Activated CD4-positive, alpha-beta T cell treated with anti-CD3 and anti-CD28 coated beads, Interleukin-2, amount 10 ng/mL, durations not matched to agents 7 days and 5 days (primary cell): ENCODE data around the gene P2RX3. TPM values are rescaled to one million over a fixed set of nuclear protein-coding genes. Genes with fewer than 3 reads are reported as not detected.
"Not testable (repeated sequence)": the region's sequence is repeated elsewhere in the genome, so short reads cannot be mapped to it uniquely, and the experiment has no call there.

ENCODE experiments used
- CTCF ChIA-PET: fragments of 350-600 bp; sonication (Branson Sonifier 250); formaldehyde crosslinking; loops from one replicate; lab custom pipeline; 2021; ENCODE audit warnings: antibody characterized with exemption; lab: Charles Lee
- POLR2A ChIA-PET: fragments of 350-600 bp; sonication (Branson Sonifier 250); formaldehyde crosslinking; loops from one replicate; lab custom pipeline; 2021; ENCODE audit warnings: antibody characterized with exemption; lab: Charles Lee
- DNase-seq: peaks from one replicate; pipeline ENCODE4 v3.0.0-alpha.2; 2020
- H3K27ac Mint-ChIP-seq: one replicate; pipeline ENCODE4 v1.8.0; 2021; ENCODE audit warnings: mild to moderate bottlenecking, moderate library complexity, mixed read lengths
- H3K27me3 Mint-ChIP-seq: one replicate; pipeline ENCODE4 v1.8.0; 2021; ENCODE audit warnings: mixed read lengths
- H3K36me3 Mint-ChIP-seq: one replicate; pipeline ENCODE4 v1.8.0; 2021; ENCODE audit warnings: low read depth, mixed read lengths
- H3K4me1 Mint-ChIP-seq: one replicate; pipeline ENCODE4 v1.8.0; 2021; ENCODE audit warnings: mixed read lengths
- H3K4me3 Mint-ChIP-seq: one replicate; pipeline ENCODE4 v1.8.0; 2021; ENCODE audit warnings: mild to moderate bottlenecking, moderate library complexity, mixed read lengths
- H3K9me3 Mint-ChIP-seq: one replicate; pipeline ENCODE4 v1.8.0; 2021; ENCODE audit warnings: mixed read lengths
- total RNA-seq, 2 experiments: library from RNA; stranded (reverse); gene quantifications; one replicate each; pipeline ENCODE4 v1.2.3, GENCODE V29; 2021

The P2RX3 gene
- total RNA-seq, 2 experiments from 2014 or later: not detected

DNA sequence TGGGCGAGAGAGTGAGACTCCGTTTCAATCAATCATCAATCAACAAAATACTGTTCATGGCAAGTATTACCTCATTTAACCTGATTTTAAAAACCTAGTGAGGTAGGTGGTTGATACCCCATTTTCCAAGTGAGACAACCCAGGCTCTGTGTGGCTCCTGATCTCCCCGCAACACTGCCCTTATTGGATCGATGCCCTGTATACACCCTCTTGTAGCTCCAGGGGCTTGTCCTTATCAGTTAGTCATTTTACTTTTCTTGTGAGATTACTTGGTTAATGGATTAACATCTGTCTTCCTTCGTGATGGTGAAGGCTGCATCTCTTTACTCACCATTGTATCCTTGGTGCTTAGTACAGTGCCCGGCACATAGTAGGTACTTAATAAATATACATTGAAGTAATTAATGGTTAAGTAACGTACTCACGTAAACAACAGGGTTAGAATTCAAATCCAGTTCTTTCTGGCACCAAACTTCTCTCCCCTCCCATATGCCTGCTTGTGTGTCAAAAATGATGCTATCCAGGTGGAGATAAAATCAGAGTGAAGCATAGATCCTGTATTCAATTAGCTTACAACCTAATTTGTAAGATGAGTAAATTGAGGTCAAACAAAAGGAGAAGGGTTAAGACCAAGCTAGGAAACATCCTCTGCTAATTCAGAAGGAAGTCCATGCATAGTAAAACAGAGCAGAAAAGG lies 54.1 kb downstream of the P2RX3 start:
- no peak overlapping the region for H3K4me3 Mint-ChIP-seq
- H3K9me3 Mint-ChIP-seq: no peaks in the 10 kb centered on the region
- DNase-seq: no peak
- H3K27me3 Mint-ChIP-seq: no peaks in the 10 kb centered on the region
- H3K27ac Mint-ChIP-seq: no peak overlapping the region
- no peaks in the 10 kb centered on the region for H3K4me1 Mint-ChIP-seq
- POLR2A ChIA-PET: no interaction called here
- H3K36me3 Mint-ChIP-seq: no peaks in the 10 kb centered on the region
- CTCF ChIA-PET: no interaction called here

- Mint-ChIP-seq H3K27me3 (no peaks in the 10 kb centered on the region), H3K9me3 (no peaks in the 10 kb centered on the region), H3K4me1 (no peaks in the 10 kb centered on the region), H3K4me3 (no peak overlapping the region), H3K36me3 (no peaks in the 10 kb centered on the region), H3K27ac (no peak overlapping the region)
- ChIA-PET POLR2A (no interaction called here), CTCF (interaction anchor here (0.8 to 1.3 kb wide), 2 partner anchors 28 to 30 kb away, joined by 3 read pairs; no protein-coding TSS in a partner anchor)
- no peak for DNase-seq
These were observed 54.6 kb downstream of the P2RX3 start for GRCh38 chr11:57392763-57393105.

DNA sequence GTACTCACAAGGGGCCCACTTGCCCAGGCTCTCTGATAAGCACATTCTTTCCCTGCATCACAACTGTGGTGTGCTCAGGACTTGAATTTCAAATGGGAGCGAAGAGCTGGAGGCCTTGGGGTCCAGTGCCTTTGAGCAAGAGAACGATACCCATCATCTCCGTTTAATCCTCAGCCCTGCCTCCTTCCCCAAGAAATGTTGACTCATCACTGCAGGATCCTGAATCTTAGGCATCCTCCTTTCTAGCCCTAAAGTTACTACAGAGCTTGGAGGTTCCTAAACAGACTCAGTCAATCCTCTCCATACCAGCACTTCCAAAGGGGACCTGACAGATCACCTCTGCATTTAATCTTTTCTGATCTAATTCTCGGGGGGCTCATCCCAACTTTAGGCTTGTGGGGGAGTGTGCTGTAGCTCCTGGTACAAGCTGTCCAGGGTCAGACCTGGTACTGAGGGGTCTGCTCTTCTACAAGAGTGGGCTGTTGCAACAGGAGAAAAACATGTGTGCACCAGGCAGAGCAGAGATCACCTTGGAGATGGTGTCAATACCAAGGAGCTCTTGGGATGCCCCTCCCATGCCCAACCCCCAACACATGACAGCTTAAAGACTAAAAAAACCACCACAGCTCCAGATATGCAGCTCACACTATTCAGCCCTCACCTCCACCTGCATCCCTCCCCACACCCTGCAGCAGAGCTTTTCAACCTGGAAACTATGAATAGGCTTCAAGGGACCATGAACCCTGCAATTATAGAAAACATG lies 56.2 kb downstream of the P2RX3 start:
- Mint-ChIP-seq H3K36me3 (no peaks in the 10 kb centered on the region), H3K27me3 (no peaks in the 10 kb centered on the region), H3K9me3 (no peaks in the 10 kb centered on the region), H3K4me3 (no peak overlapping the region), H3K4me1 (no peaks in the 10 kb centered on the region), H3K27ac (no peak overlapping the region)
- ChIA-PET CTCF (interaction anchor here (0.6 to 1.8 kb wide), 5 partner anchors 9 to 30 kb away, joined by 3 to 5 read pairs (median 3); partner anchors contain the start of gene PRG3), POLR2A (interaction anchor here (0.7 kb wide), 1 partner anchor 12 kb away, joined by 3 read pairs; no protein-coding TSS in a partner anchor)
- DNase-seq: no peak

- DNase-seq: no peak
- Mint-ChIP-seq H3K9me3 (no peaks in the 10 kb centered on the region), H3K36me3 (no peaks in the 10 kb centered on the region), H3K27ac (no peak overlapping the region), H3K4me3 (no peak overlapping the region), H3K4me1 (no peaks in the 10 kb centered on the region), H3K27me3 (no peaks in the 10 kb centered on the region)
- CTCF ChIA-PET: interaction anchor here (0.5 to 0.9 kb wide), 2 partner anchors 10 to 327 kb away, joined by 3 to 5 read pairs; no protein-coding TSS in a partner anchor
- POLR2A ChIA-PET: no interaction called here
These were observed 57.9 kb downstream of the P2RX3 start for GRCh38 chr11:57395905-57396623.

GRCh38 chr11:57396744-57397143 lies 58.6 kb downstream of the P2RX3 start:
- H3K27me3 Mint-ChIP-seq: no peaks in the 10 kb centered on the region
- CTCF ChIA-PET: no interaction called here
- no peak overlapping the region for H3K27ac Mint-ChIP-seq
- DNase-seq: no peak
- H3K4me3 Mint-ChIP-seq: no peak overlapping the region
- no peaks in the 10 kb centered on the region for H3K36me3 Mint-ChIP-seq
- H3K4me1 Mint-ChIP-seq: no peaks in the 10 kb centered on the region
- no peaks in the 10 kb centered on the region for H3K9me3 Mint-ChIP-seq
- POLR2A ChIA-PET: no interaction called here

DNA sequence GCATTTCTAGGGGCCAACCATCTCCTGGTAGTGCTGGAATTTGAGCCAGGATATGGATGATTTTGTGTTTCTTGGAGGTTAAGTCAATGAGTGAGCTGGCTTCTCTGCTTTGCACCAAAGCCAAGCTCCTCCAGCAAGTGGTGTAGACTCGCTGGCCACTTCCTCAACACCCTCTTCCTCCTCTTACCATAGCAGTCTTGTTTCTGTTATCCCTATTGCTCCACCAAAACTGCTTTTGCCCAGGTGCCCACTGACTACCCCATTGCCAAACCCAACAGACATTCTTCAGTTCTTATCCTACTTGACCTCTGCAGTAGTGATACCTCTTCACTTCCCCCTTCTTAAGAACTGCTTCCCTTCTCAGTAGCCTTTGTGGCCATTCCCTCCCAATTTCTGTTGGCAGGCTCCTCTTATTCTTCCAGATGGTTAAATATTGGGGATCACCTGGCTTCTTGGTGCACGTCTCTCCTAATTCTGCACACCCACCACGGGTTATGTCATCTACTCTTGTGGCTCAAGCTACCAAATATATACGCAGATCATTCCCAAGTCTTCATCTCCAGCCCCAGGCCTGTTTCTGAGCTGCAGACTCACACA lies 59.3 kb downstream of the P2RX3 start:
- H3K9me3 Mint-ChIP-seq: no peaks in the 10 kb centered on the region
- H3K4me3 Mint-ChIP-seq: no peak overlapping the region
- H3K36me3 Mint-ChIP-seq: no peaks in the 10 kb centered on the region
- no peak for DNase-seq
- no peak overlapping the region for H3K27ac Mint-ChIP-seq
- no peaks in the 10 kb centered on the region for H3K4me1 Mint-ChIP-seq
- H3K27me3 Mint-ChIP-seq: no peaks in the 10 kb centered on the region
- ChIA-PET POLR2A (no interaction called here), CTCF (no interaction called here)

DNA sequence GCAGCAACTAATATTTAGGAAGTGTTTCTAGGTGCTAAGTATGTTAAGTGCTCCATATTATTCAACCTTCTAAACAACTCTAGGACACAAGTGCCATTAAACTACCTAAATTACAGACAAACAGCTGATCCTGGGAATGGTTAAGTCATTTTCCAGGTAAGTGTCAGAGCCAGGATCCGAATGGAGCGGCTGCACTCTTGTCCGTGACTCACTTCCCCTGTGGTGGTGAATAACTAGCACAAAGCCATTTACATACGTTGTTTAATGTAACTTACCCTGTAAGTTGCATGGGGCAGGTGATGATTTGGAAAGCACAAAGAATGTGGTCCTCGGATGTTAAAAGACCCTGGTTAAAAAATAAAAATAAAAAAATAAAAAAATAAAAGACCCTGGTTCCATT lies 61.1 kb downstream of the P2RX3 start:
- POLR2A ChIA-PET: no interaction called here
- H3K4me3 Mint-ChIP-seq: no peak overlapping the region
- no peaks in the 10 kb centered on the region for H3K27me3 Mint-ChIP-seq
- CTCF ChIA-PET: interaction anchor here (1.1 kb wide), 1 partner anchor 43 kb away, joined by 3 read pairs; no protein-coding TSS in a partner anchor
- no peaks in the 10 kb centered on the region for H3K9me3 Mint-ChIP-seq
- no peak for DNase-seq
- H3K36me3 Mint-ChIP-seq: no peaks in the 10 kb centered on the region
- H3K27ac Mint-ChIP-seq: no peak overlapping the region
- H3K4me1 Mint-ChIP-seq: no peaks in the 10 kb centered on the region

DNA sequence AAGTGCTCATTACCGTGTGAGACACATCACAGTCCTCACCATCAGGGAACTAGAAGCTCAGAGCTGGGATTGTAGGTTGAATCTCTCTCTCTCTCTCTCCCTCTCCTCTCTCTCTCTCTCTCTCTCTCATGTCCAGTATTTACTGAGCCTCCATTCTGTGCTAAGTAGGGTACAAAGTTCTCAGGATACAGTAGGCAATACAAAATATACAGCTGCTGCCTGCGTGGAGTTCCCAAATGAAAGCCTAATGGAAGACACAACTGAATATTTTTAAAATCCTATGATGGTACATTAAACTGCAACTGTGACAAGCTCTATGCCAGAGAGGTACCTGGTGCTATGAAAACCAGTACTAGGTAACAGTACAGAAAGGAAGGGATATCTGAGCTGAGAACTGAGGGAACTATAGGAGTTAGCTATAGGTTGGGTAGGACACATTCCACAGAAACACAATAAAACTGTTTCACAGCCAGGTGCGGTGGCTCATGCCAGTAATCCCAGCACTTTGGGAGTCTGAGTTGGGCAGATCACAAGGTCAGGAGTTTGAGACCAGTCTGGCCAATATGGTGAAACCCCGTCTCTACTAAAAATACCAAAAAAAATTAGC lies 61.9 kb downstream of the P2RX3 start:
- Mint-ChIP-seq H3K9me3 (no peaks in the 10 kb centered on the region), H3K36me3 (peaks cover 4% of the 10 kb centered on the region)
- POLR2A ChIA-PET: no interaction called here

GRCh38 chr11:57402188-57403002 lies 64.2 kb downstream of the P2RX3 start:
- Mint-ChIP-seq H3K27ac (no peak overlapping the region), H3K4me1 (peaks cover 21% of the 10 kb centered on the region), H3K36me3 (peaks cover 20% of the 10 kb centered on the region), H3K27me3 (no peaks in the 10 kb centered on the region), H3K4me3 (no peak overlapping the region), H3K9me3 (no peaks in the 10 kb centered on the region)
- no peak for DNase-seq
- POLR2A ChIA-PET: no interaction called here
- CTCF ChIA-PET: interaction anchor here (0.6 kb wide), 1 partner anchor 57 kb away, joined by 3 read pairs; no protein-coding TSS in a partner anchor

More for the DNA sequence above, 61.9 kb downstream of the P2RX3 start:
- peaks cover 1% of the 10 kb centered on the region for H3K4me1 Mint-ChIP-seq
- H3K27me3 Mint-ChIP-seq: no peaks in the 10 kb centered on the region
- H3K27ac Mint-ChIP-seq: no peak overlapping the region
- CTCF ChIA-PET: interaction anchor here (0.6 to 1.1 kb wide), 2 partner anchors 44 to 1173 kb away, joined by 3 to 4 read pairs; no protein-coding TSS in a partner anchor
- H3K4me3 Mint-ChIP-seq: no peak overlapping the region
- no peak for DNase-seq

GRCh38 chr11:57403003-57403801 lies 65.0 kb downstream of the P2RX3 start:
- CTCF ChIA-PET, H3K9me3 Mint-ChIP-seq, POLR2A ChIA-PET, DNase-seq, H3K27me3 Mint-ChIP-seq, H3K27ac Mint-ChIP-seq, H3K4me3 Mint-ChIP-seq: not testable (repeated sequence)
- Mint-ChIP-seq H3K4me1 (peaks cover 28% of the 10 kb centered on the region), H3K36me3 (peaks cover 28% of the 10 kb centered on the region)

DNA sequence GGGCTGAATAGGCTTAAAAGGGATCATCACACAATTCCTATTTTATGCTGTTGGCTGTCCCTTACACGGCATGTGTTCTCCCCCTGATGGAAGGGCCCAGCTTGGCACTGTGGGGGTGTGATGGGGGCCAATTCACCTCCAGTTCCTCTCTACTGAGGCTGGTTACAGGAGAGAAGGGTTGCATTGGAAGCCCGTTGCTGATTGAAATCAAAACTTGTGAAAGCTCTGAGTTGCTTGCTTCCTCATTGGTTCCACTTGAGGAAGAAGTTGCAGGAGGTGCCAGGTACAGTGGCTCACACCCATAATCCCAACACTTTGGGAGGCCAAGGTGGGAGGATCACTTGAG lies 65.6 kb downstream of the P2RX3 start:
- POLR2A ChIA-PET: no interaction called here
- H3K27me3 Mint-ChIP-seq: no peaks in the 10 kb centered on the region
- CTCF ChIA-PET: no interaction called here
- H3K27ac Mint-ChIP-seq: no peak overlapping the region
- H3K9me3 Mint-ChIP-seq: no peaks in the 10 kb centered on the region
- no peak overlapping the region for H3K4me3 Mint-ChIP-seq
- no peak for DNase-seq
- peaks cover 28% of the 10 kb centered on the region for H3K4me1 Mint-ChIP-seq
- H3K36me3 Mint-ChIP-seq: peaks cover 33% of the 10 kb centered on the region
